ENCODE measurements around the gene CDC42SE2.

CDC42SE2 gene

DNA sequence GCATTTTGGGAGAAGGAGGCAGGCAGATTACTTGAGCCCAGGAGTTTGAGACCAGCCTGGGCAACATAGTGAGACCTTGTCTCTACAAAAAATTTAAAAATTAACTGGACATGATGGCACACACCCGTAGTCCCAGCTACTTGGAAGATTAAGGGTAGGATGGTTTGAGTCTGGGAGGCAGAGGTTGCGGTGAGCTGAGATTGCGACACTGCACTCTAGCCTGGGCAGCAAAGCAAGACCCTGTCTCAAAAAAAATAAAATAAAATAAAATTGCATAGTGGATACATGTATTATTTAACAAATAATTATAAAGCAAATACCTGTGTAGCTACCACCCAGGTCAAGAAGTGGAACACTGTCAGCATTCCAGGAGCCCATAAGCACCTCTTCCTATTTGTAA, 90.1 kb downstream of the CDC42SE2 start:
- Histone ChIP-seq H4K20me1 (ENCODE audit: insufficient read depth, low read length, poor library complexity, severe bottlenecking) (no peaks in the 10 kb centered on the region), H3F3A (ENCODE audit: low read depth) (no peaks in the 10 kb centered on the region), H3K4me2 (ENCODE audit: low read depth, low read length, poor library complexity, severe bottlenecking) (no peak overlapping the region), H3K9me3 (ENCODE audit: insufficient read depth, low read depth, low read length) (no peaks in the 10 kb centered on the region), H3K9ac (ENCODE audit: low read depth, low read length, poor library complexity, severe bottlenecking) (no peak overlapping the region), H3K36me3 (ENCODE audit: insufficient read depth, low read length) (no peaks in the 10 kb centered on the region), H3K4me3 (ENCODE audit: low read length, poor library complexity, severe bottlenecking) (no peak overlapping the region), H3K27me3 (ENCODE audit: insufficient read depth, low read length, poor library complexity, severe bottlenecking) (no peaks in the 10 kb centered on the region), H3K79me2 (ENCODE audit: insufficient read depth, low read length) (peaks cover 37% of the 10 kb centered on the region; the same call in 1 of the 2 replicates), H2AFZ (ENCODE audit: low read length) (no peak overlapping the region), H3K9me2 (replicated peaks; ENCODE audit: low read depth, low read length) (no peaks in the 10 kb centered on the region), H3K4me1 (ENCODE audit: insufficient read depth, low read length, poor library complexity, severe bottlenecking) (no peaks in the 10 kb centered on the region)
- no peak for TF ChIP-seq EZH2phosphoT487 (IDR thresholded peaks at IDR 0.05; ENCODE audit: borderline replicate concordance)
- TF ChIP-seq, protein P1, sequence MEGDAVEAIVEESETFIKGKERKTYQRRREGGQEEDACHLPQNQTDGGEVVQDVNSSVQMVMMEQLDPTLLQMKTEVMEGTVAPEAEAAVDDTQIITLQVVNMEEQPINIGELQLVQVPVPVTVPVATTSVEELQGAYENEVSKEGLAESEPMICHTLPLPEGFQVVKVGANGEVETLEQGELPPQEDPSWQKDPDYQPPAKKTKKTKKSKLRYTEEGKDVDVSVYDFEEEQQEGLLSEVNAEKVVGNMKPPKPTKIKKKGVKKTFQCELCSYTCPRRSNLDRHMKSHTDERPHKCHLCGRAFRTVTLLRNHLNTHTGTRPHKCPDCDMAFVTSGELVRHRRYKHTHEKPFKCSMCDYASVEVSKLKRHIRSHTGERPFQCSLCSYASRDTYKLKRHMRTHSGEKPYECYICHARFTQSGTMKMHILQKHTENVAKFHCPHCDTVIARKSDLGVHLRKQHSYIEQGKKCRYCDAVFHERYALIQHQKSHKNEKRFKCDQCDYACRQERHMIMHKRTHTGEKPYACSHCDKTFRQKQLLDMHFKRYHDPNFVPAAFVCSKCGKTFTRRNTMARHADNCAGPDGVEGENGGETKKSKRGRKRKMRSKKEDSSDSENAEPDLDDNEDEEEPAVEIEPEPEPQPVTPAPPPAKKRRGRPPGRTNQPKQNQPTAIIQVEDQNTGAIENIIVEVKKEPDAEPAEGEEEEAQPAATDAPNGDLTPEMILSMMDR (conservative IDR thresholded peaks at IDR 0.05; ENCODE audit: low read length) = no peak

DNA sequence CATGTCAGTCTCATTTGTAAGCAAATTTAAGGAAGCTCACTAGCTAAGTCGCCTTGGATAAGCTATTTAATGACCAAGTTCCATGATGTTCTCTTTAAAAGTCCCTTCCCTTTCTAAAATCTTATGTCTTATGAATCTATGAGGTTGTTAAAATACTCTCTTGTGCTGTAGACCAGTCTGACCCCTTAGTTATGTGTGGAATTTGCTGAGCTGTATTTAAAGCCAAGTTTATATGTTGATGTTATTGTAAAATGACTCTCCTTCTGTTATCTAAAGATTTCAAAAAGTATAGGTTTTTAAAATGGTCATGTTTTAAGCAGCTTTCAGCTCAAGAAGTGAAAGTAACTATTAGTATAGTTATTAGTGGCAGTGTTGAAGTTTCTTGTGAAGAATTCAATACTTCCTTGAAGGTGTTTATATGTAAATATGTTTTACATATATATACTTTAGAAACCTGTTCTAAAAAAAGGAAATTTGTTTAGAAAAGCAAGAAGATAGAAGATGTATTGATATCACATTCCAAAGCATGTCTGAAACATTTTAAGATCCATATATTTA, 92.2 kb downstream of the CDC42SE2 start:
- no peak overlapping the region for H2AFZ ChIP-seq (ENCODE audit: low read length)
- TF ChIP-seq, protein P1 (conservative IDR thresholded peaks at IDR 0.05; ENCODE audit: low read length) = no peak
- TF ChIP-seq EZH2phosphoT487 (IDR thresholded peaks at IDR 0.05; ENCODE audit: borderline replicate concordance) = no peak
- H3K4me1 ChIP-seq (ENCODE audit: insufficient read depth, low read length, poor library complexity, severe bottlenecking) = no peaks in the 10 kb centered on the region
- no peaks in the 10 kb centered on the region for H4K20me1 ChIP-seq (ENCODE audit: insufficient read depth, low read length, poor library complexity, severe bottlenecking)
- peaks cover 9% of the 10 kb centered on the region; the same call in 1 of the 2 replicates for H3K36me3 ChIP-seq (ENCODE audit: insufficient read depth, low read length)
- H3K9ac ChIP-seq (ENCODE audit: low read depth, low read length, poor library complexity, severe bottlenecking) = no peak overlapping the region
- H3K4me3 ChIP-seq (ENCODE audit: low read length, poor library complexity, severe bottlenecking) = no peak overlapping the region
- no peaks in the 10 kb centered on the region for H3K9me3 ChIP-seq (ENCODE audit: insufficient read depth, low read depth, low read length)
- H3K9me2 ChIP-seq (replicated peaks; ENCODE audit: low read depth, low read length) = no peaks in the 10 kb centered on the region
- no peaks in the 10 kb centered on the region for H3F3A ChIP-seq (ENCODE audit: low read depth)
- no peaks in the 10 kb centered on the region for H3K27me3 ChIP-seq (ENCODE audit: insufficient read depth, low read length, poor library complexity, severe bottlenecking)
- H3K4me2 ChIP-seq (ENCODE audit: low read depth, low read length, poor library complexity, severe bottlenecking) = no peak overlapping the region
- peaks cover 37% of the 10 kb centered on the region; the same call in 1 of the 2 replicates for H3K79me2 ChIP-seq (ENCODE audit: insufficient read depth, low read length)

DNA sequence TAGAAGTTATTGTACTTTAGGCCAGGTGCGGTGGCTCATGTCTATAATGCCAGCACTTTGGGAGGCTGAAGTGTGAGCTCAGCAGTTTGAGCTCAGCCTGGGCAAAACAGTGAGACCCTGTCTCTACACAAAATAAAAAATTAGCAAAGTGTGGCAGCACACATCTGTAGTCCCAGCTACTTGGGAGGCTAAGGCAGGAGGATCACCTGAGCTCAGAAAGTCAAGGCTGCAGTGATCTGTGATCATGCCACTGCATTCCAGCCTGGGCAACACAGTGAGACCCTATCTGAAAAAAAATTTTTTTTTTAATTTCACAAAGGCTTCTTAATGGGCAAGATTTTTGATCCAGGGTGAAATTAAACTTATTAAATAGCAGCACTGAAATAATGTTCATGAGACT, 92.8 kb downstream of the CDC42SE2 start:
- Histone ChIP-seq H3K27me3 (ENCODE audit: insufficient read depth, low read length, poor library complexity, severe bottlenecking) (no peaks in the 10 kb centered on the region), H2AFZ (ENCODE audit: low read length) (no peak overlapping the region), H3K4me3 (ENCODE audit: low read length, poor library complexity, severe bottlenecking) (no peak overlapping the region), H4K20me1 (ENCODE audit: insufficient read depth, low read length, poor library complexity, severe bottlenecking) (no peaks in the 10 kb centered on the region), H3K4me1 (ENCODE audit: insufficient read depth, low read length, poor library complexity, severe bottlenecking) (no peaks in the 10 kb centered on the region), H3K9me3 (ENCODE audit: insufficient read depth, low read depth, low read length) (no peaks in the 10 kb centered on the region), H3K79me2 (ENCODE audit: insufficient read depth, low read length) (peaks cover 43% of the 10 kb centered on the region; the same call in 1 of the 2 replicates), H3K36me3 (ENCODE audit: insufficient read depth, low read length) (peaks cover 13% of the 10 kb centered on the region; the same call in 1 of the 2 replicates), H3K9me2 (replicated peaks; ENCODE audit: low read depth, low read length) (no peaks in the 10 kb centered on the region), H3K4me2 (ENCODE audit: low read depth, low read length, poor library complexity, severe bottlenecking) (no peak overlapping the region), H3F3A (ENCODE audit: low read depth) (no peaks in the 10 kb centered on the region), H3K9ac (ENCODE audit: low read depth, low read length, poor library complexity, severe bottlenecking) (no peak overlapping the region)
- TF ChIP-seq, protein P1 (conservative IDR thresholded peaks at IDR 0.05; ENCODE audit: low read length) = no peak
- no peak for TF ChIP-seq EZH2phosphoT487 (IDR thresholded peaks at IDR 0.05; ENCODE audit: borderline replicate concordance)

Measured in Loucy (cell line).